ENCODE results near the gene GPR75.

Gene GPR75

DNA sequence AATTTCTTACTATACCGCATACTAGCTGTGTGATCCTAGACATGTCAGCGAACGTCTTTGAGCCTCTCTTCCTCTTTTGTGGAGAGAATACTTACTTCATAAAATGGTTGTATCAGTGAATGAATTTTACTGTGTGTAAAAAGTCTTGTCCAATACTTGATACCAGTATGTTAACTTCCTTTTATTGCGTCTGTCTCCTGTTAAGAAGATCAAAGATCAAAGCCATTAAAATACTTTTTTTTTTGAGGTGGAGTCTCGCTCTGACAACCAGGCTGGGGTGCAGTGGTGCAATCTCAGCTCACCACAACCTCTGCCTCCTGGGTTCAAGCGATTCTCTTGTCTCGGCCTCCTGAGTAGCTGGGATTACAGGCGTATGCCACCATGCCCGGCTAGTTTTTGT, 39.7 kb downstream of the GPR75 start:
- peaks cover 8 to 37% (median 21%) of the 10 kb centered on the region in 5 donors for H3K36me3 ChIP-seq (ENCODE audit: control insufficient read depth in 5 of 5, insufficient read depth in 5 of 5, low read length in 5 of 5)
- no peaks in the 10 kb centered on the region for H3K9me3 ChIP-seq (ENCODE audit: control insufficient read depth in 5 of 5, low read length in 5 of 5)
- no peak overlapping the region for H3K27ac ChIP-seq (ENCODE audit: low read depth, low read length)
- no peak overlapping the region for H3K4me3 ChIP-seq (ENCODE audit: low read depth in 1 of 5, low read length in 5 of 5)
- H3K4me1 ChIP-seq (ENCODE audit: control insufficient read depth in 5 of 5, insufficient read depth in 5 of 5, low read length in 5 of 5), result peaks cover 0 to 11% (median 0%) of the 10 kb centered on the region in 5 donors
- no peaks in the 10 kb centered on the region for H3K27me3 ChIP-seq (ENCODE audit: control insufficient read depth in 5 of 5, insufficient read depth in 4 of 5, low read length in 5 of 5)
- no peak overlapping the region for H3K9ac ChIP-seq (ENCODE audit: low read length in 5 of 5)

DNA sequence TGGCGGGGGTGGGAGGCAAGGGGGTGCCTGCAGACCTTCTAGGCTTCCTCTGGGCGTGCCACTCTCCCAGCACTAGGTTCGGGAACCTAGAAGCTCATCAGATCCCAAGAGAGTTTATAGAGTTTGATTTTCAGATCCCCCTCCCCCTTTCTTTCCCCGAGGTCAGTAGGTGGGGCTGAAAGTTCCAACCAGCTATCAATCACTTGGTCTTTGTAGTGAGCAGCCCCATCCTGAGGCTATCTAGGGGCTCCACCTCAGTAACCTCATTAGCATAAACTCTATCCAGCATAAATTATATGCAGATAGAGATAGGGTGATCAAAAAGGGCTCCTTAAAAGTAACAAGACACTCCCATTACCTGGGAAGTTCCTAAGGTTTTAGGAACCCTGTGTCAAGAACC, 40.1 kb downstream of the GPR75 start:
- Histone ChIP-seq H3K4me3 (ENCODE audit: low read depth in 1 of 5, low read length in 5 of 5) (no peak overlapping the region), H3K36me3 (ENCODE audit: control insufficient read depth in 5 of 5, insufficient read depth in 5 of 5, low read length in 5 of 5) (peaks cover 8 to 37% (median 22%) of the 10 kb centered on the region in 5 donors), H3K4me1 (ENCODE audit: control insufficient read depth in 5 of 5, insufficient read depth in 5 of 5, low read length in 5 of 5) (peaks cover 0 to 11% (median 0%) of the 10 kb centered on the region in 5 donors), H3K27me3 (ENCODE audit: control insufficient read depth in 5 of 5, insufficient read depth in 4 of 5, low read length in 5 of 5) (no peaks in the 10 kb centered on the region), H3K27ac (ENCODE audit: low read depth, low read length) (no peak overlapping the region), H3K9me3 (ENCODE audit: control insufficient read depth in 5 of 5, low read length in 5 of 5) (no peaks in the 10 kb centered on the region), H3K9ac (ENCODE audit: low read length in 5 of 5) (no peak overlapping the region)

DNA sequence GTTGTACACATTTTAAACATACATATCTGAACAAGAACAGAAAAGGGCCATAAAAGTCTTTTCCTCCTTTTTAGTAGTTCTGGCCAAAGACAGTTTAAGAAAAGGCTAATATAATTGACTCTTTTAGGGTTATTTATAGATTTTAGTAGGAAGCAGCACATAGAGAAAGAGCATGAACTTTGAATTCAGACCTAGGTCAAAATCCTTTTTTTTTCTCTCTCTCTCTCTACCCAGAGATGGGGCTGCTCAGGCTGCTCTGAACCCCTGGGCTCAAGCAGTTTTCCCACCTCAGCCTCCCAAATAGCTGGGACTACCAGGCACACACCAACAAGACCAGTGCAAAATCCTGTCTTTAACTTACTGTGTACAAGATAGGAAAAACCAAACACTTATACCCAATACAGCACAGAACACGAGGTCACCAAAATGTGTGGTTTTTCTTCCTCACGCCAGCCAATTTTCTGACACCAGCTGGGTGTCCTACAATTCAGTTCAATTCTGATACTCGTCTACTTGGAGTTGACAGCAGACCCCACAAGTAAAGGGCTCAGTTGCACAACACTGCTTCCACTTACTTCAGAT, 40.8 kb downstream of the GPR75 start:
- peaks cover 10 to 38% (median 23%) of the 10 kb centered on the region in 5 donors for H3K36me3 ChIP-seq (ENCODE audit: control insufficient read depth in 5 of 5, insufficient read depth in 5 of 5, low read length in 5 of 5)
- no peak overlapping the region for H3K27ac ChIP-seq (ENCODE audit: low read depth, low read length)
- no peak overlapping the region for H3K9ac ChIP-seq (ENCODE audit: low read length in 5 of 5)
- peaks cover 0 to 11% (median 0%) of the 10 kb centered on the region in 5 donors for H3K4me1 ChIP-seq (ENCODE audit: control insufficient read depth in 5 of 5, insufficient read depth in 5 of 5, low read length in 5 of 5)
- no peak overlapping the region for H3K4me3 ChIP-seq (ENCODE audit: low read depth in 1 of 5, low read length in 5 of 5)
- H3K9me3 ChIP-seq (ENCODE audit: control insufficient read depth in 5 of 5, low read length in 5 of 5), result no peaks in the 10 kb centered on the region
- no peaks in the 10 kb centered on the region for H3K27me3 ChIP-seq (ENCODE audit: control insufficient read depth in 5 of 5, insufficient read depth in 4 of 5, low read length in 5 of 5)

DNA sequence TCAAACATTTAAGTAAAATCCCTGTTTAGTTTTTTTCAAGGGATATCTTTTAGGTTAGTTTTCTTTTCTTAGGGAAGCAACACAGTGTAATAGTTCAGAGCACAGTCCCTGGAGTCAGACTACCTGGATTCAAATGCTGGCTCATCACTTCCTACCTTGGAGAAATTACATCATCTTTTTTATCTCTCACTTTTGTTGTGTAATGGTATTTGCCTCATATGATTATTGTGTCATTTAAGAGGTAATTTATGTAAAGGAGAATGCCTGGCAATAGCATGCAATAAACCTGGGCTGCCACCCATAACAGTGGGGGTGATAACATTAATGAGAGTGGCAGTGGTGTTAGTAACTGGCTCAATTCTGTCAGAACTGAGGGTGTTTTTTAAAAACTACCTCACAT, 46.6 kb downstream of the GPR75 start:
- Histone ChIP-seq H3K4me1 (ENCODE audit: control insufficient read depth in 5 of 5, insufficient read depth in 5 of 5, low read length in 5 of 5) (peaks cover 0 to 5% (median 0%) of the 10 kb centered on the region in 5 donors), H3K36me3 (ENCODE audit: control insufficient read depth in 5 of 5, insufficient read depth in 5 of 5, low read length in 5 of 5) (peaks cover 51 to 74% (median 60%) of the 10 kb centered on the region in 5 donors)

DNA sequence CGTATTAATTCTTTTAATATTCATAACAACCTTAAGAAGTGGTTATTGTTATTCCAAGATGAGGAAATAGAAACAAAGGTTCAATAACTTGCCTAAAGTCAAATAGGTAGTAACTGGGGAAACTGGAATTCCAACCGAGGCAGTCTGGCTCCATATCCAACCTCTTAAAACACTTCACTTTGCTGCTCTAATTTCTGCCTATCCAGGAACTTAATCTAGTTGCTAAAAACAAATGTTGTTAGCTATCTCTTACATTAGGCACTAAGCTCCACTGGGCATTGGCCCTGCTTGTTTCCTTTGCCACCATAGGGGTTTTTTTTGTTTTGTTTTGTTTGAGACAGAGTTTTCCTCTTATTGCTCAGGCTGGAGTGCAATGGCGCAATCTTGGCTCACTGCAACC, 48.2 kb downstream of the GPR75 start:
- peaks cover 49 to 80% (median 63%) of the 10 kb centered on the region in 5 donors for H3K36me3 ChIP-seq (ENCODE audit: control insufficient read depth in 5 of 5, insufficient read depth in 5 of 5, low read length in 5 of 5)

More for the DNA sequence above, 46.6 kb downstream of the GPR75 start:
- Histone ChIP-seq H3K27ac (ENCODE audit: low read depth, low read length) (no peak overlapping the region), H3K27me3 (ENCODE audit: control insufficient read depth in 5 of 5, insufficient read depth in 4 of 5, low read length in 5 of 5) (no peaks in the 10 kb centered on the region), H3K4me3 (ENCODE audit: low read depth in 1 of 5, low read length in 5 of 5) (no peak overlapping the region), H3K9ac (ENCODE audit: low read length in 5 of 5) (no peak overlapping the region), H3K9me3 (ENCODE audit: control insufficient read depth in 5 of 5, low read length in 5 of 5) (no peaks in the 10 kb centered on the region)

More for the DNA sequence above, 48.2 kb downstream of the GPR75 start:
- Histone ChIP-seq H3K27ac (ENCODE audit: low read depth, low read length) (no peak overlapping the region), H3K4me3 (ENCODE audit: low read depth in 1 of 5, low read length in 5 of 5) (no peak overlapping the region), H3K9me3 (ENCODE audit: control insufficient read depth in 5 of 5, low read length in 5 of 5) (no peaks in the 10 kb centered on the region), H3K27me3 (ENCODE audit: control insufficient read depth in 5 of 5, insufficient read depth in 4 of 5, low read length in 5 of 5) (no peaks in the 10 kb centered on the region), H3K9ac (ENCODE audit: low read length in 5 of 5) (no peak overlapping the region), H3K4me1 (ENCODE audit: control insufficient read depth in 5 of 5, insufficient read depth in 5 of 5, low read length in 5 of 5) (peaks cover 0 to 5% (median 0%) of the 10 kb centered on the region in 5 donors)
